ENCODE results near the gene IL15RA. TPM values are rescaled to one million over a fixed set of nuclear protein-coding genes. Genes with fewer than 3 reads are reported as not detected.

The IL15RA gene
- total and polyA plus RNA-seq, 10 of the 15 experiments (the other 5 are each of a cell fraction or from before 2014, with no cell fraction given), result 2.0 to 14.8 (median 12.1) TPM

DNA sequence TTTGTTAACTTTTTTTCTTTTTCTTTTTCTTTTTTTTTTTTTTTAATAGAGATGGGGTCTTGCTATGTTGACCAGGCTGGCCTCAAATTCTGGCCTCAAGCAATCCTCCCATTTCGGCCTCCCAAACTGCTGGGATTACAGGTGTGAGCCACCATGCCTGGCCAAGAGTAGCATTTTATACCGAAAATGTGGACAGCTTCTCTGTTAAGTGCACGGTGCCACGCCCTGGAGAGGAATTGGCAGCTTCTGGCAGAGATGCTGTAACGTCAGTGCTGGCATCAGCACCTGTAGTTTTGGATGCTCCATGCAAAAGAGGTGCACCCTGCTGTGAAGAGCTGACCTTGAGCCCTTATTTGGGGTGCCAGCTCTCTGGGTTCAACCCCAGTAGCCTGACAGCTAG is 18.2 kb downstream of the IL15RA start:
- WGBS (ENCODE audit: insufficient coverage, insufficient replicate concordance, low lambda C conversion rate, missing lambda C conversion rate), result 86% methylated on average over 5 of the region's 5 CpGs
- Histone ChIP-seq H3K9me3 (replicated peaks; ENCODE audit: control insufficient read depth, insufficient read depth, low read length) (no peaks in the 10 kb centered on the region), H3K79me2 (ENCODE audit: control insufficient read depth, insufficient read depth, low read length) (no peaks in the 10 kb centered on the region), H3K27me3 (replicated peaks in 1 of 2; ENCODE audit: control insufficient read depth in 2 of 2, insufficient read depth in 2 of 2, low read length in 1 of 2) (no peaks in the 10 kb centered on the region), H3K36me3 (ENCODE audit: control insufficient read depth in 2 of 2, insufficient read depth in 2 of 2, low read length in 1 of 2) (peaks cover 9 to 16% of the 10 kb centered on the region in 2 experiments), H3K9ac (ENCODE audit: control insufficient read depth, insufficient read depth, low read length) (no peak overlapping the region), H4K20me1 (ENCODE audit: control insufficient read depth, insufficient read depth) (no peaks in the 10 kb centered on the region), H3K4me1 (ENCODE audit: control insufficient read depth, insufficient read depth, low read length) (no peaks in the 10 kb centered on the region), H3K4me3 (no peak overlapping the region), H3K4me2 (ENCODE audit: control insufficient read depth, insufficient read depth) (no peak overlapping the region), H2AFZ (ENCODE audit: control insufficient read depth, low read depth, low read length) (no peak overlapping the region), H3K27ac (ENCODE audit: control insufficient read depth, insufficient read depth) (no peak overlapping the region)
- no peak for ATAC-seq
- BruUV-seq (replicated peaks), result no TSS peak
- TF ChIP-seq NFXL1 (IDR thresholded peaks at IDR 0.05; ENCODE audit: borderline replicate concordance) (no peak), BMI1 (IDR thresholded peaks at IDR 0.05; ENCODE audit: borderline replicate concordance) (no peak), JUNB (IDR thresholded peaks at IDR 0.05) (no peak), SREBF1 (IDR thresholded peaks at IDR 0.05; ENCODE audit: low read length) (no peak), HDAC6 (IDR thresholded peaks at IDR 0.05; ENCODE audit: unreplicated experiment) (no peak), CEBPB (IDR thresholded peaks at IDR 0.05; ENCODE audit: borderline replicate concordance in 1 of 2, low read depth in 2 of 2, low read length in 2 of 2) (no peak), BACH1 (IDR thresholded peaks at IDR 0.05; ENCODE audit: borderline replicate concordance) (no peak), POLR2A (IDR thresholded peaks at IDR 0.05; ENCODE audit: low read depth, low read length) (no peak)
- TF ChIP-seq, protein P1, sequence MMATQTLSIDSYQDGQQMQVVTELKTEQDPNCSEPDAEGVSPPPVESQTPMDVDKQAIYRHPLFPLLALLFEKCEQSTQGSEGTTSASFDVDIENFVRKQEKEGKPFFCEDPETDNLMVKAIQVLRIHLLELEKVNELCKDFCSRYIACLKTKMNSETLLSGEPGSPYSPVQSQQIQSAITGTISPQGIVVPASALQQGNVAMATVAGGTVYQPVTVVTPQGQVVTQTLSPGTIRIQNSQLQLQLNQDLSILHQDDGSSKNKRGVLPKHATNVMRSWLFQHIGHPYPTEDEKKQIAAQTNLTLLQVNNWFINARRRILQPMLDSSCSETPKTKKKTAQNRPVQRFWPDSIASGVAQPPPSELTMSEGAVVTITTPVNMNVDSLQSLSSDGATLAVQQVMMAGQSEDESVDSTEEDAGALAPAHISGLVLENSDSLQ (IDR thresholded peaks at IDR 0.05), result no peak
- TF ChIP-seq, protein P2, sequence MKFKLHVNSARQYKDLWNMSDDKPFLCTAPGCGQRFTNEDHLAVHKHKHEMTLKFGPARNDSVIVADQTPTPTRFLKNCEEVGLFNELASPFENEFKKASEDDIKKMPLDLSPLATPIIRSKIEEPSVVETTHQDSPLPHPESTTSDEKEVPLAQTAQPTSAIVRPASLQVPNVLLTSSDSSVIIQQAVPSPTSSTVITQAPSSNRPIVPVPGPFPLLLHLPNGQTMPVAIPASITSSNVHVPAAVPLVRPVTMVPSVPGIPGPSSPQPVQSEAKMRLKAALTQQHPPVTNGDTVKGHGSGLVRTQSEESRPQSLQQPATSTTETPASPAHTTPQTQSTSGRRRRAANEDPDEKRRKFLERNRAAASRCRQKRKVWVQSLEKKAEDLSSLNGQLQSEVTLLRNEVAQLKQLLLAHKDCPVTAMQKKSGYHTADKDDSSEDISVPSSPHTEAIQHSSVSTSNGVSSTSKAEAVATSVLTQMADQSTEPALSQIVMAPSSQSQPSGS (IDR thresholded peaks at IDR 0.05; ENCODE audit: low read length), result no peak
- TF ChIP-seq, protein P3, sequence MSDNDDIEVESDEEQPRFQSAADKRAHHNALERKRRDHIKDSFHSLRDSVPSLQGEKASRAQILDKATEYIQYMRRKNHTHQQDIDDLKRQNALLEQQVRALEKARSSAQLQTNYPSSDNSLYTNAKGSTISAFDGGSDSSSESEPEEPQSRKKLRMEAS (IDR thresholded peaks at IDR 0.05; ENCODE audit: low read depth, low read length), result no peak
- TF ChIP-seq, protein P4, sequence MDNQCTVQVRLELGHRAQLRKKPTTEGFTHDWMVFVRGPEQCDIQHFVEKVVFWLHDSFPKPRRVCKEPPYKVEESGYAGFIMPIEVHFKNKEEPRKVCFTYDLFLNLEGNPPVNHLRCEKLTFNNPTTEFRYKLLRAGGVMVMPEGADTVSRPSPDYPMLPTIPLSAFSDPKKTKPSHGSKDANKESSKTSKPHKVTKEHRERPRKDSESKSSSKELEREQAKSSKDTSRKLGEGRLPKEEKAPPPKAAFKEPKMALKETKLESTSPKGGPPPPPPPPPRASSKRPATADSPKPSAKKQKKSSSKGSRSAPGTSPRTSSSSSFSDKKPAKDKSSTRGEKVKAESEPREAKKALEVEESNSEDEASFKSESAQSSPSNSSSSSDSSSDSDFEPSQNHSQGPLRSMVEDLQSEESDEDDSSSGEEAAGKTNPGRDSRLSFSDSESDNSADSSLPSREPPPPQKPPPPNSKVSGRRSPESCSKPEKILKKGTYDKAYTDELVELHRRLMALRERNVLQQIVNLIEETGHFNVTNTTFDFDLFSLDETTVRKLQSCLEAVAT (IDR thresholded peaks at IDR 0.05), result no peak
- DNase-seq (ENCODE audit: low read depth, low spot score), result no peak
- CTCF ChIA-PET, result interaction anchor here (1.5 kb wide), 1 partner anchor 10 kb away, joined by 3 read pairs; no protein-coding TSS in a partner anchor
- SMC1A ChIA-PET (ENCODE audit: uncharacterized antibody, unreplicated experiment), result interaction anchor here (0.6 to 1.1 kb wide), 3 partner anchors 18 to 447 kb away, joined by 3 read pairs; no protein-coding TSS in a partner anchor
- intact Hi-C loops (cut with micrococcal nuclease; ENCODE audit: unreplicated experiment), result no loop called here
- FAIRE-seq, result no peak
- in situ Hi-C loops (cut with MboI), result no loop called here
- RAD21 ChIA-PET (ENCODE audit: unreplicated experiment), result no interaction called here
- POLR2A ChIA-PET, result no interaction called here

All from GM12878 (cell line).